HG02642 (cell line): ENCODE data around the gene LRIG2.
A peak's percentile ranks its signal among the peaks of the same experiment; 100 is the strongest.
"Not testable (repeated sequence)": the region's sequence is repeated elsewhere in the genome, so short reads cannot be mapped to it uniquely, and the experiment has no call there.

Experiments used
- ATAC-seq: cut with Tn5 transposase; IDR thresholded peaks from one replicate; pipeline ENCODE4 v1.9.1; 2021; ENCODE audit warnings: mild to moderate bottlenecking; ENCODE audit not compliant: unreplicated experiment, poor library complexity

Gene LRIG2, protein sequence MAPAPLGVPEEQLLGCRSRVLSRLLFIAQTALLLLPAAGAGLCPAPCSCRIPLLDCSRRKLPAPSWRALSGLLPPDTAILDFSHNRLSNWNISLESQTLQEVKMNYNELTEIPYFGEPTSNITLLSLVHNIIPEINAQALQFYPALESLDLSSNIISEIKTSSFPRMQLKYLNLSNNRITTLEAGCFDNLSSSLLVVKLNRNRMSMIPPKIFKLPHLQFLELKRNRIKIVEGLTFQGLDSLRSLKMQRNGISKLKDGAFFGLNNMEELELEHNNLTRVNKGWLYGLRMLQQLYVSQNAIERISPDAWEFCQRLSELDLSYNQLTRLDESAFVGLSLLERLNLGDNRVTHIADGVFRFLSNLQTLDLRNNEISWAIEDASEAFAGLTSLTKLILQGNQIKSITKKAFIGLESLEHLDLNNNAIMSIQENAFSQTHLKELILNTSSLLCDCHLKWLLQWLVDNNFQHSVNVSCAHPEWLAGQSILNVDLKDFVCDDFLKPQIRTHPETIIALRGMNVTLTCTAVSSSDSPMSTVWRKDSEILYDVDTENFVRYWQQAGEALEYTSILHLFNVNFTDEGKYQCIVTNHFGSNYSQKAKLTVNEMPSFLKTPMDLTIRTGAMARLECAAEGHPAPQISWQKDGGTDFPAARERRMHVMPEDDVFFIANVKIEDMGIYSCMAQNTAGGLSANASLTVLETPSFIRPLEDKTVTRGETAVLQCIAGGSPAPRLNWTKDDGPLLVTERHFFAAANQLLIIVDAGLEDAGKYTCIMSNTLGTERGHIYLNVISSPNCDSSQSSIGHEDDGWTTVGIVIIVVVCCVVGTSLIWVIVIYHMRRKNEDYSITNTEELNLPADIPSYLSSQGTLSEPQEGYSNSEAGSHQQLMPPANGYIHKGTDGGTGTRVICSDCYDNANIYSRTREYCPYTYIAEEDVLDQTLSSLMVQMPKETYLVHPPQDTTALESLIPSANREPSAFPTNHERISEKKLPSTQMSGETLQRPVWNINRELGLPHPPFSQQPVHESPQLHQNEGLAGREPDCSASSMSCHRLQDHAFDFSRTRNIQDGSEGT

DNA sequence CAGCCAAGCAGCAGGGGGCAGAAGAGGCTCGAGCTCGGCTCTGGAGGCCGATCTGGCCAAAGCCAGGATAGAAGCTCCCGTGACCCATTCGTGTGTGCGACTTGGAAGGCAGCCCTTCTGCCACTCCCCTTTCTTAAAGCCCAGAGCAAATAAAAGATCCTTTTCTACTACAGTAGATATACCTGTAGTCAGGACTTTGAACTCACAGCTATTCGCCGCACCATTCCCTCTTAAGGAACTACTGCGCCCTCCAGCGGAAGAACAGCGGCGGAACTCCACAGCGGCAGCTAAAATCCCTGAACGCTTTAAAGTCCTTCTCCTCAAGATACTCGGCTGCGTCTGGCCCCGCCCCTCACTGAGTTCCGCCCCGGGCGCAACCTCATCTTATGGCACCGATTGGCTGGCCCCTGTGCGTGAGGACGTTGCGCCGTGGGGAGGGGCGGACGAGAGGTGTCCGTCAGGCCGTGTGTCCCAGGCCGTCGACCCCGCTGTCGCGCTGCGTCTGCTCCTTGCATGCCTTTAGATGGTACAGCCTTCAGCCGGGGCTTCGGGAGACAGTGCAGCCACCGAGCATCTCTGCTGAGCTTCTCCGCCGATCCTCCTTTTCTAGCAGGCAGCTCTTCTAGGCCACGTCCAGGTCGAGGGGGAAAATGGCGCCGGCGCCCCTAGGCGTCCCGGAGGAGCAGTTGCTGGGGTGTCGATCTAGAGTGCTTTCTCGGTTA, at the start of gene LRIG2:
TSS of gene LRIG2 (plus strand) at position 442 of the 722 bp plus-strand sequence. CDS start at position 651, 209 bp downstream.
- peak; percentile 98 for ATAC-seq

DNA sequence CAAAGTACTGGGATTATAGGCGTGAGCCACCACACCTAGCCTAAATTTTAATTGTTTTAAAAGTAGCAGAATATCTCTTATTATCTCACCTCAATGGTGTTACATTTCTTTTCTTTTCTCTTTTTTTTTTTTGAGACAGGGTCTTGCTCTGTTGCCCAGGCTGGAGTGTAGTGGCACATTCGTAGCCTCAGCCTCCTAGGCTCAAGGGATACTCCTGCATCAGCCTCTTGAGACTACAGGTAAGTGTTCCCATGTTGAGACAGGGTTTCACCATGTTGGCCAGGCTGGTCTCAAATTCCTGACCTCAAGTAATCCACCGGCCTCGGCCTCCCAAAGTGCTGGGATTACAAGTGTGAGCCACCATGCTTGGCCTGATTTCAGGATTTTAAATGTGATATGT, 49.7 kb upstream of the LRIG2 start:
- ATAC-seq = not testable (repeated sequence)

DNA sequence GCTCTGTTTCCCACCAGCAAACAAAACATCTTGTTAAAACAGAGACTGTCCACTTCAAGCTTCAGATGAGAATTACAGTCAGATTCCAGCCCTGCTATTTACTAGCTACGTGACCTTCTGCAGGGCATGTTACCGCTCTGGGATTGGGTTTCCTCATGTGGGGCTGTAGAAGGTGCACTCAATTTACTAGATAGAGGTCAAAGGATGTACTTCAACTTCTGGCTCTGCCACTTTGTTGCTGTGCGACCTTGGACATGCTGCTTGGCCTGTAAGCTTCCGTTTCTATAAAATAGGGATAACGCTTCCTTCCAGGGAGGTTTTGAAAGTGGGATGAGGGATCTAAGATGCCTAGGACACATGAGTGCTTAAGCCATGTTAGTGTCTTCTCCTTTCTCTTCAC, 46.0 kb upstream of the LRIG2 start:
- ATAC-seq = no peak

DNA sequence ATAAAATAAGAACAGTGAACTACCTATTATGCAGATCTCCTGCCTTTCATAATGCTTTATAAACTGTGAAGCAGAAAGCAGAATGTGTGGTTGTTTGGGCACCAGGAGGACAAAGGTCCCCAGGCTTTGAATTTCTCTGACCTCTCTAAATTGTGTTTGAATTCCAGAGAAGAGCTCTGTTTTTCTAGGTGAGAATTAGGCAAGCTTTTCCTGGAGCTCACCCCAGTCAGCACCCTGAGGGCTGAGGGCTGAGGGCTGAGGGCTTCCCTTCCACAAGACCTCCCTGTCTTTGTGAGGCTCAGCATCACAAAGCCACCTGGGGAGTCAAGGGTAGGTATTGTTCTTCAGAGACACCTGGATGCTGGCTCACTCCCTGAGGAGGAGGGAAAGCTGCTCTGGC, 45.5 kb upstream of the LRIG2 start:
- ATAC-seq = no peak

DNA sequence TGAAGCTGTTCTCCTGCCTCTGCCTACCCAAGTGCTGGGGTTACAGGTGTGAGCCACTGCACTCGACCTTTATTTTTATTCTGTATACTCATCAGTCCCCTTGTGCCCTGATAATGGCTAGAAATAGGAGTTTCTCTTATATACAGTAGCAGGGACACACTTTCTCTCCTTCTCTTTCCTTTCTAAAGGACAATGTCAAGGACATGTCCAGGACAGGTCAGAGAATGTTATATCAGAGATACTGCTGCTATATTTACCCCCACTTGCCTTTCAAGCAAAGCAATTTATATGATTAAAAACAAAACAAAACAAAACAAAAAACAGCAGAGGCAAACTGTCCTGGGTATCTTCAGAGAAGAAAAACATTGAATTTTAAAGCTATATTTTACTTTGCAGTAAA, 43.2 kb upstream of the LRIG2 start:
- no peak for ATAC-seq

DNA sequence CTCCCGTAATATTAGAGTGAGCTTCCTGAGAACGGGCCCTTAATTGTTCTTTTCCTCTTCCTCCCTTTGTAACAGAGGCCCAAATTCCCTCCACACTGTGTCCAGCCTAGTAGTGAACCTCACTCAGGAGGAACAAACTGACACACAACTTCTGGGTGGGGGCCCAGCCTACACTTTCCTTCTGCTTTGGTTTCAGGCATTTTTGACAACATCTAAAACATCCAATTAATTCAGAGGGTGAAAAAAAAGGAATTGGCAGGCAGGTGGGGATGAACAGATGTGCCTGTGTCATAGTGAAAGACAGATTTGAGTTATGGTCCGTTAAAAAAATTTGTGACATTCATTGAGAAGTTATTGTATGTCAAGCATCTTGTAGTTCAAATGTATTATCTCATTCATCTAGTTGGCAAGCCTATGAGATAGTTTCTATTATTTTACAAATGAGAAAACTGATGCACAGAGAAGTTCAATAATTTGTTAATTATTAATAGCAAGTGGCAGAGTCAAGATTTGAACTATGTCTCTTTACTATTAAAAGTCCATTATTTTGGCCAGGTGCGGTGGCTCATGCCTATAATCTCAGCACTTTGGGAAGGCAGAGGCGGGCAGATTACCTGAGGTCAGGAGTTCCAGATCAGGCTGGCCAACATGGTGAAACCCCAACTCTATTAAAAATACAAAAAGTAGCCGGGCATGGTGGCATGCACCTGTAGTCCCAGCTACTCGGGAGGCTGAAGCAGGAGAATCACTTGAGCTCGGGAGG, 41.6 kb upstream of the LRIG2 start:
- peak; percentile 68 for ATAC-seq

DNA sequence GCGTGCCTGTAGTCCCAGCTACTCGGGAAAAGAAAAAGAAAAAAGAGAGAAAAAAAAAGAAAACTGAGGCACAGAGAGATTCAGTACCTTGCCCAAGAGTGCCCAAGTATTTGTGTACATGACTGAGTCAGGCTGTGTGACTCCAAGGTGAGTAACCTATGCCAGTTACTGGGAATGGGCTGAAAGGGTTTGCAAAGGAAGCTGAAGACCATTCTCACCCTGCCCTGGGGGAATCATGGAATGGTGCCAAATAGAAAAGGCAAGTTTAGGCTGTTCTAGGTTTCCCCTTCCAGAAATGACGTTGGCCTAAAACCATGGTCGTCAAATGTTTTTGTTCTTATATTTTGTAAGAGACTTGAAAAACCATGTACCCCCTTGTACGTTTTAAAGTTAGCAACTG, 37.9 kb upstream of the LRIG2 start:
- ATAC-seq = no peak

DNA sequence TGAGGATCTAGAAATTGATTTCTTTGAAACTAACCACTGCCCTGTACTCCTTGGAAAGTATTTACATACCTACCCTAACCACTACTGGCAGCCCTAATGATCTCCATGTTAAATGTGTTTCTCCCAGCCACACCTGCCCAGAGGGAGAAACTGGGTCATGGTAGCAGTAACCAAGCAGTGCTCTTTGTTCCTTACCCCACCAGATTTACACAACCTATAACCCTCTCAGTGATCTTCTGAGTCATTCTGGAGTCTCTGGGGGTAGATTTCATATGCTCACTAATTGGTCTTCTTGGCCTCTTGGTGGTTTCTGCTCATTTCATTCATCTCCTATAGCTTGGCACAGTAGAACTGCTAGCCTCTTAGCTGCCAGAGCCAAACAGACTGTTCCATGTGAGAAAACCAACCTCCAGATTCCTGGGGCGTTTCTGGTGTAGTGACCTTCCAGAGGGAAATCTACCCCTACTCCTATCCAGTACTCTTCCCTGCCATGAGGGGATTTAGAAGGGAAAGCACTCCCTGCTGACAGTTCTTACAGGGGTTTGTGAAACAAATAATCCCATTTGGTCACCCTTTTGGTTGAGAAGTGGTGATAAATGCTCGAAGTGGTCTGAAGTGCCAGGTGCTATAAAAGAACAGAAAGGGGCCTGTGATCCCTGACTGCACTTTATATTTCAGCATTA, 36.2 kb upstream of the LRIG2 start:
- no peak for ATAC-seq

DNA sequence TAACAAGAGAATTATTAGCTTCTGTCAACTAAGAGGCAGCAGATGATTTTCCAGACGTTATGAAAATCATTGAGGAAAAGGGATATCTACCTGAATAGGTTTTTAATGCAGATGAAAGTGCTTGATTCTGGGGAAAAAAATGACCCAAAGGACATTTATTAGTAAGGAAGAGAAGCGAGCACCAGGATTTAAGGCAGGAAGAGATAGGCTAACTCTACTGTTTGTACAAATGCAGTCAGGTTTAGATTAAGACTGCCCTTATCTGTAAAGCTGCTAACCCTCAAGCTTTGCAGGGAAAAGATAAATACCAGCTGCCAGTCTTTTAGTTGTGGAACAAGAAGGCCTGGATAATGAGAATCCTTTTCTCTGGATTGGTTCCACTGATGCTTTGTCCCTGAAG, 33.0 kb upstream of the LRIG2 start:
- ATAC-seq = no peak

DNA sequence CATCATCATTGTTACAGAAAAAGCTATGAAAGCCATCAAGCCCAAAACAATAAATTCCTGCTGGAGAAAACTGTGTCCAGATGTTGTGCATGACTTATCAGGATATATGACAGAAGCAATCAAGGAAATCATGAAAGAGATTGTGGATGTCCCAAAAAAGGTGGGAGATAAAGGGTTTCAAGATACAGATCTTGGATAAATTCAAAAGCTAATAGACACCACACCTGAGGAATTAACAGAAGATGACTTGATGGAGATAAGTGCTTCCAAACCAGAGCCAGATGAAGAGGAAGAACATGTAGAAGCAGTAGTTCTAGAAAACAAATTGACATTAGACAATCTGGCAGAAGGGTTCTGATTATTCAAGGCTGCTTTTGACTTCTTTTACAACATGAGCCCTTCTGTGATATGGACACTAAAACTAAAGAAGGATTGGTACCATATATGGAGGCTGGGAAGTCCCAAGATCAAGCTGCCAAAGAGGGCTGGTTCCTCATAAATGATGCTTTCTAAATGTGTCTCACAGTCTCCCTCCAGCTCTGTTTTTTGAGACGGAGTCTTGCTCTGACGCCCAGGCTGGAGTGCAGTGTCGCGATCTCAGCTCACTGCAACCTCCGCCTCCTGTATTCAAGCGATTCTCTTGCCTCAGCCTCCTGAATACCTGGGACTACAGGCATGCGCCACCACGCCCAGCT, 32.1 kb upstream of the LRIG2 start:
- no peak for ATAC-seq

DNA sequence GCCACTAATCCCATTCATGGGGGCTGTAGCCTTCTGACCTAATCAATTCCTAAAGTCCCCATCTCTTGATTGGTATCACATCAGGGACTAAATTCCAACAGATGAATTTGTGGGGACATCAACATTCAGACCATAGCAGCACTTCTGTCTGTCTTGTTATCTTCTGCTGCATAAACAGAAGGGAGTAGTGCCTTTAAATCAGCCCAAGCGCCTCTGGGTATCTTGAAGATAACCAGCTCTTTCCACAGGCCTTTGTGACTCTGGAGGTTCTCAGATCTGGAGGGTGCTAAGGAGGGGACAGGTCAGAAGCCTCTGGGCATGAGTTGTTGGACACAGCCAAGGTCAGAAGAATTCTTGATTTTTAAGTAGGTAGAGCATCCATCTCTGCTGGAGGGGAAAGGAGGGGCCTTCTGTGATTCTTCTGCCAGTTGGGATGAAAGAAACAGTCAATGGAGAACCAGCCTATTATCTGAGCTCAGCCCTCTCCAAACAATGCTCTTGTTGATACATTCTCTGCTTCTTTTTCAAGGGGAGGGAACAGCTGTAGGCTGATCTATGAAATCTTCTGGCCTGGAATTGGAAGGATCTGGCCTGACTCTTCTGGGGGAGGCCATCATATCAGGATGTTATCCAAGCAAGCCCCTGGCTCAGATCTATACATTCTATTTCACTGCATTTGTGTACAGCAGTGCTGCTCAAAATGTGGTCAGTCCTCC, 31.3 kb upstream of the LRIG2 start:
- ATAC-seq = peak; percentile 34

DNA sequence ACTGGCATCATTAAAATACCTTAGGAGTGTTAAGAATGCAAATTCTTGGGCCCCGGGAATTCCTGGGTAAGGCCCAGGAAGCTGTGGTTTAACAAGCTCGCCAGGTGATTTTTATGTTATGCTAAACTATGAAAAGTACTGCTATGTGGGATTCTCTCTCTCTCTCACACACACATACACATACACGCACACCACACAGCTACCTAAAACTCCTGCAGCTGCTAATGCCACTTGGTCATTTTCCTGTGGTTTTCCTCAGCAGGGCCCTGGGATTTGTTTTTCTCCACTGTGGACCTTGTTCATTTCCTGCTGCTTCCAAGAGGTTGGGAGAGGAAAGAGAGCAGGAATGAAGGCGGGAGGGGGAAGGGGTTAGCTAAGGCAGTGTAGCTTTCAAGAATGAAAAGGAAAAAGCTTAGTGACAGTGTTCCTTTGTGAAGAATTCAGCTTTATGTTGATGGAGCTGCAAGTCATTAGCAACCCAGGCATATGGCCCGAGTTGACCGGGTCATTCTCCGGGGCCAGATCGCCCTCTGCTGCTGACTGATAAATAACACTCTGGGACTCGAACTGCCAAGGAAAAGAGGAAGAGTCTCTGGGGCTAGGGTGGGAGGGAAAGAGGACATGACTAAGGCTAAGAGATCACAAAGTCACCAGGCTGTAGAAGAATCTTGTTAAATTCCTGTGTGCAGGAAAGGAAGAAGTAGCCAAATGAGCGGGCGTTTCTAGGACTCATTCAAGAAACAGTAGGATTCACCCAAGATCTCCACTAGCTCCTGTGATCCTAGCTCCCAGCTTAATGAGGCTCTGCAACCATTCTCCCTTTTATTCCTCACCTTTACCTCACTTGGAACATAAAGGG, 30.5 kb upstream of the LRIG2 start:
- peak; percentile 71 for ATAC-seq

DNA sequence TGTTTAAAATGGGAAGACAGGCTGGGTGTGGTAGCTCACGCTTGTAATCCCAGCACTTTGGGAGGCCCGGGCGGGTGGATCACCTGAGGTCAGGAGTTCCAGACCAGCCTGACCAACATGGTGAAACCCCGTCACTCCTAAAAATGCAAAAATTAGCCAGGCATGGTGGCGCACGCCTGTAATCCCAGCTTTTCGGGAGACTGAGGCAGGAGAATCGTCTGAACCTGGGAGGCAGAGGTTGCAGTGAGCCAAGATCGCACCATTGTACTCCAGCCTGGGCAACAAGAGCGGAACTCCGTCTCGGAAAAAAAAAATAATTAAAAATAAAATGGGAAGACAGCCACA, 29.9 kb upstream of the LRIG2 start:
- ATAC-seq = not testable (repeated sequence)

DNA sequence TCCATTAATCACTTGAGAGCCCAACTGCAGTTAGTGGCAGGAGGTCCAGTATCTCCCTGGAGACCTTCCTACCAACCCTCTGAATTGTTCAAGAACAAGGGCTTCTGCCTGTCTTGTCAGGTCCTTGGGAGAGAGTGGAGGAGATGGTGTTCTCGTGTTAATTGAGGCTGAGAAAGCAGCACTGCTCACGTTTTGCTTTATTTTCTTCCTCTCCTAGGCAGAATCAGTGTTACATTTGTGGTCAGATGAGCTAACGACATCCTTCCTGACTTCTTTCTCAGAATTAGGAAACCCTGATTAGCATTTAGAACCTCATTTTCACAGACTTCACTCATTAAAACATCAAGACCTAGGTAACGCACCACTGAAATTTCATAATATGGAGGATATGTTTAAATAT, 26.4 kb upstream of the LRIG2 start:
- no peak for ATAC-seq

DNA sequence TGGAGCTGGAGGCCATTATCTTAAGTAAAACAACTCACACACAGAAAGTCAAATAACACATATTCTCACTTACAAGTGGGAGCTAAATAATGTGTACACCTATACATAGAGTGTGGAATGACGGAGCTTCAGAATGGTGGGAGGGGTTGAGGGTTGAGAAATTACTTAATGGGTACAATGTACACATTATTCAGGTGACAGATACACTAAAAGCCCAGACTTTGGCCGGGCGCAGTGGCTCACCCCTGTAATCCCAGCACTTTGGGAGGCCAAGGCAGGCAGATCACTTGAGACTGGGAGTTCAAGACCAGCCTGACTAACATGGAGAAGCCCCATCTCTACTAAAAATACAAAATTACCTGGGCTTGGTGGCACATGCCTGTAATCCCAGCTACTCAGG, 24.9 kb upstream of the LRIG2 start:
- ATAC-seq = no peak

DNA sequence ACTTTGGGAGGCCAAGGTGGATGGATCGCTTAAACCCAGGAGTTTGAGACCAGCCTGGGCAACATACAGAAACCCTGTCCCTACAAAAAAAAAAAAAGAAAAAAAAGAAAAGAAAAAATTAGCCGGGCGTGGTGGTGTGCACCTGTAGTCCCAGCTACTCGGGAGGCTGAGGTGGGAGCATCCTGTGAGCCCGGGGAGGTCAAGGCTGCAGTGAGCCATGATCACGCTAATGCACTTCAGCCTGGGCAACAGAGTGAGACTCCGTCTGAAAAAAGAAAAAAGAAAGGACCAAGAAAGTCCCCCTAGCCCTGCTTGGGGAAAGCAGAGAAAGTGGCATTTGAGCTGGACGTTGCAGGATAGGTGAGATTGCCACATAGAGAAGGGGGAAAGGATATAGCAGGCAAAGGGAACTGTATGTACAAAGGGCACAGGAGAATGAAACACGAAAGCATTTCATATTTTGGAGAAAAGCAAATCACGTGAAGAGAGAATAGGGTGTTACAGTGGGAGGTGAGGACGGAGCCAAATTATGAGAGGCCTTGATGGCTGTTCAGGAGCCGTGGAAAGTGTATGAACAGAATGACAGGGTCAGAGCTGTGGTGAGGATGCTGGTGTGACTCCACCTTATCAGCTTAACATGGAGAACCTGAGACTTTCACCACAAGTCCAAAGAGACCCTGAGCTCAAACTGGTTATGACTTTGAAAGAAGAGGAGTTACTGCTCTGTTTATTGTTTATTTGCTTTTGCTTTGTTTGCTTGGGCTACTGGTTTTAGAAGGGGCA, 19.5 kb upstream of the LRIG2 start:
- no peak for ATAC-seq
